ENCODE data around the gene PRR20G. TPM values are rescaled to one million over a fixed set of nuclear protein-coding genes. Genes with fewer than 3 reads are reported as not detected.

Gene PRR20G
- total and polyA plus RNA-seq, 2 of the 4 experiments (the other 2 are of a cell fraction), result not detected

DNA sequence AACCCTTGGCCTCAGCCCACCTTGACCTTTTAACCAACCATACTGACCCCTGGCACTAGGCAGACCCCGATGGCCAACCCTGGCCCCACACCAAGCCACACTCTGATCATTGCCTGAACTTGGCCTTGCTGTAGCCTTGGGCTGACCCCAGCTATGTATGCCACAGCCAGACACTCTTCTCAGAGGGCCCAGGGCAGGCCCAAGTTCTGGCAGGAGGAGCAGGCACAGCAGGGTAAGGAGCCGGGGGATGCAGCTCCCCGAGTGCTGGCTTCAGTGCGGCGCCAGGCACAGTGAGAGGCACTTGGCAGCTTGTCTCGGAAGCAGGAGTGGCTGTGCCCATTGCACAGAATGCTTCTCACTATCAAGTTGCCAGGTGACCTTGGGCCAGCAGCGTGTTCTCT, 22.3 kb downstream of the PRR20G start:
- intact Hi-C loops (cut with micrococcal nuclease) (no loop called here), in situ Hi-C loops (cut with MboI; ENCODE audit: low sequenced_read_pairs) (no loop called here), dilution Hi-C loops (cut with HindIII; ENCODE audit: low sequenced_read_pairs, unreplicated experiment) (no loop called here)
- no peak overlapping the region for H2BK5ac ChIP-seq (ENCODE audit: low read depth, low read length, poor library complexity, severe bottlenecking)
- H3K23ac ChIP-seq (ENCODE audit: low read depth, low read length), result no peak overlapping the region
- no peak for ATAC-seq (ENCODE audit: low read depth)
- H4K91ac ChIP-seq (ENCODE audit: insufficient read depth, low read depth, low read length), result no peak overlapping the region
- no peak overlapping the region for H2AK5ac ChIP-seq (ENCODE audit: low read depth, low read length)
- H3K27me3 ChIP-seq (ENCODE audit: control insufficient read depth, insufficient read depth, low read length), result peaks cover 1% of the 10 kb centered on the region; the same call in 1 of the 2 replicates
- CTCF ChIA-PET, result no interaction called here
- H3K9me1 ChIP-seq (ENCODE audit: insufficient read depth, low read length), result no peaks in the 10 kb centered on the region
- peaks cover 2% of the 10 kb centered on the region; the same call in 1 of the 2 replicates for H3K9me3 ChIP-seq (ENCODE audit: control insufficient read depth, insufficient read depth, low read length)
- 50% methylated on average over 1 of the region's 7 CpGs; no CpG with 5 or more reads in 1 of the 2 experiments for WGBS, 2 experiments (ENCODE audit: extremely low coverage in 2 of 2, insufficient read length in 1 of 2)
- no peaks in the 10 kb centered on the region for H3K36me3 ChIP-seq (ENCODE audit: control insufficient read depth, insufficient read depth, low read length)
- TF ChIP-seq, protein P1, sequence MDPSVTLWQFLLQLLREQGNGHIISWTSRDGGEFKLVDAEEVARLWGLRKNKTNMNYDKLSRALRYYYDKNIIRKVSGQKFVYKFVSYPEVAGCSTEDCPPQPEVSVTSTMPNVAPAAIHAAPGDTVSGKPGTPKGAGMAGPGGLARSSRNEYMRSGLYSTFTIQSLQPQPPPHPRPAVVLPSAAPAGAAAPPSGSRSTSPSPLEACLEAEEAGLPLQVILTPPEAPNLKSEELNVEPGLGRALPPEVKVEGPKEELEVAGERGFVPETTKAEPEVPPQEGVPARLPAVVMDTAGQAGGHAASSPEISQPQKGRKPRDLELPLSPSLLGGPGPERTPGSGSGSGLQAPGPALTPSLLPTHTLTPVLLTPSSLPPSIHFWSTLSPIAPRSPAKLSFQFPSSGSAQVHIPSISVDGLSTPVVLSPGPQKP (IDR thresholded peaks at IDR 0.05; ENCODE audit: borderline replicate concordance, low read depth, low read length), result no peak
- TF ChIP-seq POLR2A (IDR thresholded peaks at IDR 0.05; ENCODE audit: low read depth, low read length) (no peak), RFX5 (IDR thresholded peaks at IDR 0.05; ENCODE audit: low read depth, low read length) (no peak), RAD21 (IDR thresholded peaks at IDR 0.05; ENCODE audit: low read length) (no peak), CHD1 (IDR thresholded peaks at IDR 0.05; ENCODE audit: low read depth, low read length) (no peak), NFE2L2 (IDR thresholded peaks at IDR 0.05; ENCODE audit: low read depth, low read length) (no peak), SMC3 (IDR thresholded peaks at IDR 0.05; ENCODE audit: low read depth, low read length) (no peak), FOS (IDR thresholded peaks at IDR 0.05; ENCODE audit: low read depth, low read length) (no peak), RCOR1 (IDR thresholded peaks at IDR 0.05; ENCODE audit: insufficient replicate concordance, low read length) (no peak), BHLHE40 (IDR thresholded peaks at IDR 0.05; ENCODE audit: low read depth, low read length) (no peak)
- TF ChIP-seq, protein P2, sequence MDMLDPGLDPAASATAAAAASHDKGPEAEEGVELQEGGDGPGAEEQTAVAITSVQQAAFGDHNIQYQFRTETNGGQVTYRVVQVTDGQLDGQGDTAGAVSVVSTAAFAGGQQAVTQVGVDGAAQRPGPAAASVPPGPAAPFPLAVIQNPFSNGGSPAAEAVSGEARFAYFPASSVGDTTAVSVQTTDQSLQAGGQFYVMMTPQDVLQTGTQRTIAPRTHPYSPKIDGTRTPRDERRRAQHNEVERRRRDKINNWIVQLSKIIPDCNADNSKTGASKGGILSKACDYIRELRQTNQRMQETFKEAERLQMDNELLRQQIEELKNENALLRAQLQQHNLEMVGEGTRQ (IDR thresholded peaks at IDR 0.05; ENCODE audit: low read depth, low read length), result no peak
- TF ChIP-seq, protein P3, sequence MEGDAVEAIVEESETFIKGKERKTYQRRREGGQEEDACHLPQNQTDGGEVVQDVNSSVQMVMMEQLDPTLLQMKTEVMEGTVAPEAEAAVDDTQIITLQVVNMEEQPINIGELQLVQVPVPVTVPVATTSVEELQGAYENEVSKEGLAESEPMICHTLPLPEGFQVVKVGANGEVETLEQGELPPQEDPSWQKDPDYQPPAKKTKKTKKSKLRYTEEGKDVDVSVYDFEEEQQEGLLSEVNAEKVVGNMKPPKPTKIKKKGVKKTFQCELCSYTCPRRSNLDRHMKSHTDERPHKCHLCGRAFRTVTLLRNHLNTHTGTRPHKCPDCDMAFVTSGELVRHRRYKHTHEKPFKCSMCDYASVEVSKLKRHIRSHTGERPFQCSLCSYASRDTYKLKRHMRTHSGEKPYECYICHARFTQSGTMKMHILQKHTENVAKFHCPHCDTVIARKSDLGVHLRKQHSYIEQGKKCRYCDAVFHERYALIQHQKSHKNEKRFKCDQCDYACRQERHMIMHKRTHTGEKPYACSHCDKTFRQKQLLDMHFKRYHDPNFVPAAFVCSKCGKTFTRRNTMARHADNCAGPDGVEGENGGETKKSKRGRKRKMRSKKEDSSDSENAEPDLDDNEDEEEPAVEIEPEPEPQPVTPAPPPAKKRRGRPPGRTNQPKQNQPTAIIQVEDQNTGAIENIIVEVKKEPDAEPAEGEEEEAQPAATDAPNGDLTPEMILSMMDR (conservative IDR thresholded peaks at IDR 0.05; ENCODE audit: low read depth, low read length), result no peak
- no peak overlapping the region for H3K27ac ChIP-seq (ENCODE audit: insufficient read depth, low read length)
- H2BK15ac ChIP-seq (ENCODE audit: low read depth, low read length), result no peak overlapping the region
- no peaks in the 10 kb centered on the region for H4K20me1 ChIP-seq (ENCODE audit: insufficient read depth, low read length)
- no peak overlapping the region for H3K18ac ChIP-seq (ENCODE audit: low read depth, low read length)
- no peak overlapping the region for H2BK20ac ChIP-seq (ENCODE audit: low read depth, low read length)
- POLR2A ChIA-PET (ENCODE audit: unreplicated experiment), result no interaction called here
- BruUV-seq (replicated peaks), result no TSS peak
- H3K9ac ChIP-seq (ENCODE audit: low read depth, low read length), result no peak overlapping the region
- H3K4me3 ChIP-seq (ENCODE audit: insufficient read depth, low read depth, low read length), result no peak overlapping the region
- no peak overlapping the region for H2AFZ ChIP-seq (replicated peaks; ENCODE audit: low read length, poor library complexity)
- H3K4me2 ChIP-seq (ENCODE audit: low read depth, low read length), result no peak overlapping the region
- DNase-seq, result no peak
- no peak overlapping the region for H2BK120ac ChIP-seq (ENCODE audit: low read depth, low read length)
- H2AK9ac ChIP-seq (replicated peaks; ENCODE audit: low read depth, low read length, poor library complexity), result peak overlapping the region; percentile 37
- no peak overlapping the region for H4K5ac ChIP-seq (ENCODE audit: low read depth, low read length)
- no peak overlapping the region for H4K8ac ChIP-seq (ENCODE audit: low read depth in 2 of 2, low read length in 2 of 2)
- H3K79me1 ChIP-seq (ENCODE audit: low read depth in 1 of 2, low read length in 2 of 2), result no peaks in the 10 kb centered on the region
- no peaks in the 10 kb centered on the region for H3K4me1 ChIP-seq (ENCODE audit: control insufficient read depth, insufficient read depth, low read length)
- no peak overlapping the region for H3K4ac ChIP-seq (ENCODE audit: low read depth, low read length)
- H3K56ac ChIP-seq (ENCODE audit: extremely low read depth, insufficient read depth, low read length), result no peak overlapping the region
- H3K14ac ChIP-seq (replicated peaks; ENCODE audit: low read depth, low read length), result no peak overlapping the region

All from IMR-90 (cell line).